HG03175 (cell line): ENCODE results near the gene PTPRG.

Source experiments
- ATAC-seq: cut with Tn5 transposase; IDR thresholded peaks from one replicate; pipeline ENCODE4 v1.9.1; 2021; ENCODE audit warnings: mild to moderate bottlenecking, moderate library complexity; ENCODE audit not compliant: unreplicated experiment

Gene PTPRG

GRCh38 chr3:62242831-62243509 lies 681.6 kb downstream of the PTPRG start:
- ATAC-seq: no peak

GRCh38 chr3:62246094-62246493 lies 684.7 kb downstream of the PTPRG start:
- ATAC-seq: no peak

- no peak for ATAC-seq
These were observed 685.6 kb downstream of the PTPRG start for GRCh38 chr3:62246985-62247384.

- no peak for ATAC-seq
These were observed 687.5 kb downstream of the PTPRG start for GRCh38 chr3:62248734-62249483.

- ATAC-seq: no peak
These were observed 688.1 kb downstream of the PTPRG start for GRCh38 chr3:62249484-62249776.

GRCh38 chr3:62249855-62250543 lies 688.6 kb downstream of the PTPRG start:
- ATAC-seq: no peak

- no peak for ATAC-seq
These were observed 691.2 kb downstream of the PTPRG start for GRCh38 chr3:62252438-62253157.

GRCh38 chr3:62253971-62254370 lies 692.6 kb downstream of the PTPRG start:
- ATAC-seq: no peak

GRCh38 chr3:62255758-62256157 lies 694.4 kb downstream of the PTPRG start:
- no peak for ATAC-seq

GRCh38 chr3:62259924-62260323 lies 698.6 kb downstream of the PTPRG start:
- no peak for ATAC-seq

GRCh38 chr3:62260655-62261054 lies 699.3 kb downstream of the PTPRG start:
- no peak for ATAC-seq

GRCh38 chr3:62261121-62261520 lies 699.8 kb downstream of the PTPRG start:
- ATAC-seq: no peak

GRCh38 chr3:62261736-62262135 lies 700.4 kb downstream of the PTPRG start:
- no peak for ATAC-seq

- no peak for ATAC-seq
These were observed 704.2 kb downstream of the PTPRG start for GRCh38 chr3:62265528-62265927.

- no peak for ATAC-seq
These were observed 705.4 kb downstream of the PTPRG start for GRCh38 chr3:62266668-62267283.

GRCh38 chr3:62276658-62277180 lies 715.3 kb downstream of the PTPRG start:
- no peak for ATAC-seq

GRCh38 chr3:62277450-62277849 lies 716.1 kb downstream of the PTPRG start:
- no peak for ATAC-seq

GRCh38 chr3:62277986-62278385 lies 716.6 kb downstream of the PTPRG start:
- no peak for ATAC-seq

GRCh38 chr3:62281726-62282125 lies 720.4 kb downstream of the PTPRG start:
- ATAC-seq: no peak

GRCh38 chr3:62284442-62284841 lies 723.1 kb downstream of the PTPRG start:
- ATAC-seq: no peak
